Neural crest cell (in vitro differentiated cells): ENCODE measurements around the gene CDC42EP3. TPM values are rescaled to one million over a fixed set of nuclear protein-coding genes. Genes with fewer than 3 reads are reported as not detected.

Experiments
- DNase-seq: peaks from one replicate; pipeline ENCODE4 v3.0.0; 2021; ENCODE audit warnings: low read depth, mixed read lengths, low spot score
- H3K27ac Mint-ChIP-seq: one replicate; pipeline ENCODE4 v1.8.0; 2021; ENCODE audit warnings: mild to moderate bottlenecking, mixed read lengths; ENCODE audit not compliant: unreplicated experiment
- H3K27me3 Mint-ChIP-seq: 2 replicates; pipeline ENCODE4 v1.8.0; 2021; ENCODE audit warnings: low read depth, mild to moderate bottlenecking, mixed read lengths
- H3K36me3 Mint-ChIP-seq: 2 replicates; pipeline ENCODE4 v1.8.0; 2021; ENCODE audit warnings: low read depth, mild to moderate bottlenecking, mixed read lengths
- H3K4me1 Mint-ChIP-seq: 2 replicates; pipeline ENCODE4 v1.8.0; 2021; ENCODE audit warnings: mixed read lengths
- H3K4me3 Mint-ChIP-seq: one replicate; pipeline ENCODE4 v1.8.0; 2021; ENCODE audit warnings: mild to moderate bottlenecking, mixed read lengths
- H3K9me3 Mint-ChIP-seq: 2 replicates; pipeline ENCODE4 v1.8.0; 2021; ENCODE audit warnings: mixed read lengths
- CTCF ChIP-seq: fragments of 200-600 bp; sonication (generic); conservative IDR thresholded peaks from 2 replicates; pipeline ENCODE4 v1.5.0; 2021; ENCODE audit warnings: antibody characterized with exemption, mild to moderate bottlenecking
- total RNA-seq: library from RNA; stranded (reverse); gene quantifications from 2 replicates; pipeline ENCODE4 v1.2.1, GENCODE V29; 2021

CDC42EP3 gene
- total RNA-seq, 1 donor from 2014 or later: 15.7 TPM

- Mint-ChIP-seq H3K9me3 (peaks cover 6% of the 10 kb centered on the region), H3K27me3 (no peaks in the 10 kb centered on the region), H3K36me3 (peaks cover 4% of the 10 kb centered on the region), H3K27ac (no peak overlapping the region), H3K4me1 (peaks cover 34% of the 10 kb centered on the region), H3K4me3 (no peak overlapping the region)
- TF ChIP-seq CTCF: no peak
- DNase-seq: no peak
Measured at GRCh38 chr2:37636381-37637066, 34.9 kb downstream of the CDC42EP3 start.

DNA sequence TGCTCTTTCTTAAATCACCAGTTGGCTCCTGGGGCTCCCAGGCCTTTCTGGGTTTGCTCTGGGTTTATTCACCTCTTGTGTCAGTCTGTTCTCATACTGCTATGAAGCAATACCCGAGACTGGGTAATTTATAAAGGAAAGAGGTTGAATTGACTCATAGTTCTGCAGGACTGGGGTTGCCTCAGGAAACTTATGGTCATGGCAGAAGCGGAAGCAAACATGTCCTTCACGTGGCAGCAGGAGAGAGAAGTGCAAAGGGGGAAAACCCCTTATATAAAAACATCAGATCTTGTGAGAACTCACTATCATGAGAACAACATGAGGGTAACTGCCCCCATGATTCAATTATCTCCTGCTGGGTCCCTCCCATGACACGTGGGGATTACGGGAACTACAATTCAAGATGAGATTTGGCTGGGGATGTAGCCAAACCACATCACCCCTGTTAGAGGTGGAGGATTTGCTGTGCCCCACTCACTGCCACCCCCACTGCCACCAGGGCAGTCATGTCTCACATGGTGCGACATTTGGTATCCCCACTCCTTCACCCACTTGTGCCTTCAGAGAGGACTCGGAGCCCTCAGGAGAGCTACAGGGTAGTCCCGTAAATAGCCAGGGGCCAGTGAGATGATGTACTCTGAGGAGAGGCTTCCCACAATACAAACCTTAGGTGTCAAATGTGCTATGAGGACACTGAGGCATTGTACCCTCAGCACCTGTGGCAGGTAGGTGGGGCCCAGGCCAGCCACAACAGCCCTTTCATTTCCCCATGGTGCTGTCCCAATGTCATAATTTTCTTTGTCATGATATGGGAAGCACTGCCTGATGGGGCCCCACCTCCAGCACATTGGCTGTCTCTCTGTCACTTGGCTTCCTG, 35.7 kb downstream of the CDC42EP3 start:
- no peaks in the 10 kb centered on the region for H3K27me3 Mint-ChIP-seq
- peaks cover 2% of the 10 kb centered on the region for H3K9me3 Mint-ChIP-seq
- no peak overlapping the region for H3K27ac Mint-ChIP-seq

DNA sequence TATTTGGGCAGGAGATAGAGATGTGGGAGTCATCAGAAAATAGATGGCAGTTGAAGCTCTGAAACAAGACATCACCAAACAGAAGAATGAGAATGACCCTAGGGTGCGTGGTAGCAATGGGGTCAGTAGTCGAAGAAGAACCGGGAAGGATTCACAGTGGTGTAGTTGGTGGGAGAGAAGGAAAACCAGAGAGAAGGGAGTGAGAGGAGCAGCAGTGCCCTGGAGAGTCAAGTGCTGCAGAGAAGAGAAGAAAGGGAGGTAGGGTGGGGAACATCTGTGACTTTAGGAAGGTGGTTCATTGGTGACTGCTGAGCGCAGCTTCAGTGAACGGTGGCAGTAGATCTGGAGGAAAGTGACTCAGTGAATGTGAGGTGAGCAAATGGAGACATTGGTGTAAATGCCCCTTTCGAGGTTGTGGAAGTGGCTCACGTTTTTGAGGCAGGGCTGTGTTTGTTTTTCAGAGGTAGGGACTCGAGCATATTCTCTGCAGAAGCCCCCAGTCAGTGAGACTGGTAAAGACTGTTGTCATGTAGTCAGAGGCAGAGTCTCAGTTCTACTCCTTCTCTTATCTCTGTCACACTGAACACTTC, 36.4 kb downstream of the CDC42EP3 start:
- Mint-ChIP-seq H3K4me1 (peaks cover 31% of the 10 kb centered on the region), H3K36me3 (no peaks in the 10 kb centered on the region), H3K9me3 (peaks cover 2% of the 10 kb centered on the region), H3K4me3 (no peak overlapping the region), H3K27me3 (no peaks in the 10 kb centered on the region), H3K27ac (no peak overlapping the region)
- TF ChIP-seq CTCF: no peak
- no peak for DNase-seq

More for the DNA sequence above, 35.7 kb downstream of the CDC42EP3 start:
- H3K36me3 Mint-ChIP-seq: no peaks in the 10 kb centered on the region
- H3K4me3 Mint-ChIP-seq: no peak overlapping the region
- no peak for TF ChIP-seq CTCF
- H3K4me1 Mint-ChIP-seq: peaks cover 34% of the 10 kb centered on the region
- no peak for DNase-seq

DNA sequence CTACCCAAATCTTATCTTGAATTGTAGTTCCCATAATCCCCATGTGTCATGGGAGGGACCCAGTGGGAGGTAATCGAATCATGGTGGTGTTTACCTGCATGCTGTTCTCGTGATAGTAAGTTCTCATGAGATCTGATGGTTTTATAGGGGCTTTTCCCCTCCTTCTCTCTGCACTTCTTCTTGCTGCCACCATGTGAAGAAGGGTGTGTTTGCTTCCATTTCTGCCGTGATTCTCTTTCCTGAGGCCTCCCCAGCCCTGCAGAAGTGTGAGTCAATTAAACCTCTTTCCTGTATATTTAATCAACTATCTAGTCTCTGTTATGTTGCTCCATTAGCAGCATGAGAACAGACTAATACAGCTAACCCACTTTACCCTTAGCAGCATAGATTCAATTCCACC, 37.6 kb downstream of the CDC42EP3 start:
- Mint-ChIP-seq H3K27me3 (no peaks in the 10 kb centered on the region), H3K4me3 (no peak overlapping the region), H3K27ac (no peak overlapping the region), H3K36me3 (no peaks in the 10 kb centered on the region), H3K4me1 (peaks cover 21% of the 10 kb centered on the region), H3K9me3 (peaks cover 2% of the 10 kb centered on the region)
- TF ChIP-seq CTCF: no peak
- DNase-seq: no peak

DNA sequence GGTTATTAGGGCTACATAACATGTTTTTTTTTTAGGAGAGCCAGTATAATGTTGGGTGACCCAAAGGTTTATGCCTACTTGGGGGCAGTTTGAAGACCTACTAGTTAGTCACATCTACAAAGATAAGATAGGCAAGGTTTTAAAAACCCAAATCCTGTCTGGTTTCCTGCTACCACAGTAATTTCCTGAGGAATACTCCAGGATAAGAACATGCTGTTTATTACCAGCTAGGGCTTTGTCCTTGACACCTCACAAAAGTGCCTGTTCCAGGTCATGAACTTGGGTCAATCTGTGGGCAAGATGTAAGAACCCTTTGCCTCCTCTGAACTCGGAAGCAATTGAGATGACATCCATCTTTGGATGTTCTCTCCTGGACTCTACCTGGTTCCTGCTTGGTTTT, 38.2 kb downstream of the CDC42EP3 start:
- Mint-ChIP-seq H3K4me1 (peaks cover 17% of the 10 kb centered on the region), H3K27ac (no peak overlapping the region), H3K36me3 (no peaks in the 10 kb centered on the region), H3K4me3 (no peak overlapping the region), H3K9me3 (peaks cover 2% of the 10 kb centered on the region), H3K27me3 (no peaks in the 10 kb centered on the region)
- no peak for DNase-seq
- no peak for TF ChIP-seq CTCF
